NCI-H2196 treated with DMSO at 0.1 percent for 48 hours (cell line): ENCODE measurements around the gene NFATC1.
"Not testable (repeated sequence)": the region's sequence is repeated elsewhere in the genome, so short reads cannot be mapped to it uniquely, and the experiment has no call there.

Experiments
- DNase-seq: peaks from one replicate; lab custom pipeline; 2025; ENCODE audit not compliant: unreplicated experiment; lab: John Stamatoyannopoulos, UW

NFATC1 gene

GRCh38 chr18:79375441-79376154 is 20.1 kb upstream of the NFATC1 start:
- DNase-seq = no peak

- not testable (repeated sequence) for DNase-seq
These were observed 19.1 kb upstream of the NFATC1 start for GRCh38 chr18:79376661-79377060.

- no peak for DNase-seq
These were observed 18.4 kb upstream of the NFATC1 start for GRCh38 chr18:79377187-79377891.

GRCh38 chr18:79378536-79379250 is 17.0 kb upstream of the NFATC1 start:
- DNase-seq = peak; percentile 22

GRCh38 chr18:79379251-79379905 is 16.4 kb upstream of the NFATC1 start:
- DNase-seq = no peak

GRCh38 chr18:79379931-79380815 is 15.6 kb upstream of the NFATC1 start:
- no peak for DNase-seq

- no peak for DNase-seq
These were observed 14.6 kb upstream of the NFATC1 start for GRCh38 chr18:79380816-79381806.

GRCh38 chr18:79381811-79382311 is 13.9 kb upstream of the NFATC1 start:
- DNase-seq = no peak

- no peak for DNase-seq
These were observed 12.9 kb upstream of the NFATC1 start for GRCh38 chr18:79382681-79383387.

- DNase-seq = no peak
These were observed 12.2 kb upstream of the NFATC1 start for GRCh38 chr18:79383388-79384056.

- DNase-seq = no peak
These were observed 11.5 kb upstream of the NFATC1 start for GRCh38 chr18:79384151-79384807.

- DNase-seq = no peak
These were observed 10.9 kb upstream of the NFATC1 start for GRCh38 chr18:79384834-79385233.

GRCh38 chr18:79385326-79385707 is 10.4 kb upstream of the NFATC1 start:
- no peak for DNase-seq

- no peak for DNase-seq
These were observed 9.9 kb upstream of the NFATC1 start for GRCh38 chr18:79385708-79386341.

GRCh38 chr18:79386547-79386946 is 9.2 kb upstream of the NFATC1 start:
- no peak for DNase-seq

GRCh38 chr18:79387214-79387613 is 8.5 kb upstream of the NFATC1 start:
- no peak for DNase-seq

GRCh38 chr18:79387615-79388014 is 8.1 kb upstream of the NFATC1 start:
- no peak for DNase-seq
